ENCODE data around the gene MYO5A.

The MYO5A gene

GRCh38 chr15:52414936-52415335 is 113.7 kb downstream of the MYO5A start:
- DNase-seq, result peak; percentile 45

GRCh38 chr15:52408823-52409222 is 119.9 kb downstream of the MYO5A start:
- DNase-seq, result no peak

DNA sequence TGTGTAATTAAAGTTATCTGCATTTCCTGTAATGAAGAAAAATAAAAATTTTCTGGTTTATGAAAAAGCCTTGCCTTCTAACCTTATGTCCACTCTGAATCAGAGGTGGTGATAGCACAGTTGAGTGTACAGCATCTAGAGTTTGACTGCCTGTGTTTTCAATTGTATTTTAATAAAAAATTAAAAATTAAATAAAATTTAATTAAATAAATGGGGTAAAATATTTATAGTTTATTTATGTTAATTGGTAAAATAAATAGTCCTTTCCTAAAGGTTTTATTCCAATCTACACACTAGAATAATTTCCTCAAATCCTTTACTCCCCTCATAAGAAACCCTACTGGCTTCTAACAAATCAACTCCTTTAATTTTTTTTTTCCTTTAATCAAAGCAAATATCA is 121.3 kb downstream of the MYO5A start:
- no peak for DNase-seq

DNA sequence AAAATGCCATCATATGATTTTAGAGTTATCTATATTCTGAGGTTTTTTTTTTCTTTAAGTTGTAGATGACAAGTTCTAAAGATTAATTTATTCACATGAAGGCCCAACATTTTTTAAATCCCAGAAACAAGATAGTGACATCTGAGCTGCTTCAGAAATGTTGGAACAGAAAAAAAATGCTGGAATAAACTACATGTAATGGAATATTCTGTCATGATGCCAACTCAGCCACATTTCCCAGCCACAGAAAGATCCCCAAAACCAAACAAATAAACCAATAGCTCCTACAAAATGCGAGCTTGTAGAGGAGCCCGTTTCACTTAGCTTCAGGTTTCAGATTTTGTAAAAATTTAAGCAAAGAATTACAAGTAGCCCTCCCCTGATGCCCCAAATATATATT is 122.1 kb downstream of the MYO5A start:
- DNase-seq, result no peak

GRCh38 chr15:52405856-52406255 is 122.8 kb downstream of the MYO5A start:
- DNase-seq, result no peak

DNA sequence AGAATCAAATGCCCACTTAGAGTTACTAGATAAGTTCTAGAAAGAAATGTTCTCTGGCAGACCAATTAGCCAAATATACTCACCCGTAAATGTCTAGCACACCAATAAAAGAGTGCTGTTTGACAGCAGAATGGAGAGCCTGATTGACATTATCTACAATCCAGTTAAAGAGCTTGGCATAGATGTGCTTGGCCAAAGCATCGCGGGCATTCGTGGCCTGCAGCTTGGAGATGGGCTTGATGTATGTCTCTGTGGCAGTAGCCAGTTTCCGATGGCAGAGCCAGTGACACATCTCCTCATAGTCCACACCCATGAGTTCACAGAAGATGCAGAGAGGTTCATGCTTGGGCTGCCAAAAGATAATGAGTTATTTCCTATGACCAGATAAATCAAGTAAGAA is 131.6 kb downstream of the MYO5A start:
- no peak for DNase-seq

DNA sequence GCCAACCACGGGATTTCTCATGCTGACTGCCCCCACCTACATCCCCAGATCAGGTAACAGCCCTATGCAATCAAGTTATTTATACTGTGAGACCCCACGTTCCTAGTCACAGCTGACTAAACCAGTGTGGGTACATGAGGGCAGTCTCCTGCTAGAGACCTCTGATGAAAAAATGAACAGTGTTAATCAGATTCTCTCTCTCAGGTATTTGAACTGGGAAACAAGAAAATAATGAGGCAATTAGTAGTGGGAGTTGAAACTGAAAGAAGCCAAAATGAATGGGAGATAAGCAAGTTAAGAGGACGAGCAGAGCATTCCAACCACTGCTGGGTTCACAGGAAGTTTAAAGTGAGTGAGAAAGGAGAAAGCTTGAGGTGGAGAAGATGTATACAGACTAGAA is 134.6 kb downstream of the MYO5A start:
- DNase-seq, result no peak

GRCh38 chr15:52392008-52392687 is 136.5 kb downstream of the MYO5A start:
- DNase-seq, result no peak

DNA sequence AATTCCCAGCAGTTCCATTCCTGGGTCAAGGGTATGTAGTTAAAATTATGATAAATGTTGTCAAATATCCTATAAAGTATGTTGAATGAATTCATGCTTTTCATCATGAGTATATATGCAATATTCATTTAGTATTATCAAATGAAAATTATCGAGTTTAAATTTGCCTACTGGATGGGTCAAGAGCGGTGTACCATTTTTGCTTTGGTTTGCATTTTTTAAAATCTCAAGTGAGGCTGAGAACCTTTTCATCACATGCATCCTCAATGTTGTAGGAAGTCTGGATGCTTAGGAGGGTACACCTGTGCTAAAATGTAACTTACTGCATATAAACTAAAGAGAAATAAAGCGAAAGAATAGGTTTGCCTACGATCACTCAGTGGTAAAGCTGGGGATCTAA is 137.6 kb downstream of the MYO5A start:
- DNase-seq, result no peak

DNA sequence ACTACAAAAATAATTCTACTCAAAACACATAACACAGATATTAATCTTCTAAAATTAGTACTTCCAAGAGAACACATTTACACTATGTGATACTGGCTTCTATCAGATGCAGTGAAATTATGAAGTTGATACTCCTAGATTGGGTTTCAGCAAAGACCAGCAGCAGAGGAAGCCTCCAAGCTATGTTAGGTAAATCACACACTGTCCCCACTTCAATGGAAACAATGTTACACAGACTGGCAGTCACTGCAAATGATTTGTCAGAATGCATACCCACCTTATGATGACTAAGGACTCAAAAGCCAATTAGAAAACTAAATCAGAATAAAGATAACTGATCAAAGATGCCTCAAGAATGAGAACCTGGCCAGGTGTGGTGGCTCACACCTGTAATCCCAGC is 143.0 kb downstream of the MYO5A start:
- DNase-seq, result no peak

DNA sequence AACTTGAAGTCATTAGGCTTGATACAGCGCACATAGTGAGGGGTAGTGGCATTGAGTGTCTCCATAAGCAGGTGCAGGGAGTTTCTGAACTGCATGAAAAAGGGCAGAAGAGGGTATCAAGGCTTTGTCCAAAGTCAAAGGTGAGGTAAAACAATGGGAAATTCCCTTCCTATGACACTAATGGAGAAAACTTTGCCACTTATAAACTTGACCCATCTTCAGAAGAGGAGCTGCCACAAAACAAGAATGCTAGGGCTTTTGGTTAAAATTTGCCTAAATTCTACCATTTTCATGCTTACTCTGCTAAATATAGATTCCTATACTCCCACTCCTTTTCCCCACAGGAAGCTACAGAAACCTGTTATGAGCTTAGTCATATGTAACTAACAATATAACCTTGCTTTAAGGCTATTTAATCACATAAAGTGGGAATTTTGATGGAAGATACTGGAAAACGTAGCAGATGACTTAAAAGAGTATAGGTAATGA is 145.5 kb downstream of the MYO5A start:
- no peak for DNase-seq

DNA sequence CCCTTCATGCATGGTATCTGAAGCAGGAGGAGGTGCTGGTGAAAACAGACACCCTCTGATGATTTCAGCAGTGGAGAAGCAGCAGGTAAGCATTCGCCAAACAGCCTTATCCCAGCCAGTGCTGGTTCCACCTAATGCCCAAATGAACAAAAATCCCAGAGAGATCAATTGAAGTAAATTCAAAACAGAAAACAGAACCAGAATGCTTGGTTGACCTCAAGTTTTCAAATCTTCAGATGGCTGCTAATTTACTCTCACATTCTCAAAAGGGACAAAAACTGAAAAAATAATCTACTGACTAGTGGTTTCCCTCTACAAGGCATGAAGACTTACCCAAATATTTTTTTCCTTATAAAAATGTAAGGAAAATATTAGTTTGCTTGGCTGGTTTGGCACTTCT is 146.0 kb downstream of the MYO5A start:
- DNase-seq, result no peak

DNA sequence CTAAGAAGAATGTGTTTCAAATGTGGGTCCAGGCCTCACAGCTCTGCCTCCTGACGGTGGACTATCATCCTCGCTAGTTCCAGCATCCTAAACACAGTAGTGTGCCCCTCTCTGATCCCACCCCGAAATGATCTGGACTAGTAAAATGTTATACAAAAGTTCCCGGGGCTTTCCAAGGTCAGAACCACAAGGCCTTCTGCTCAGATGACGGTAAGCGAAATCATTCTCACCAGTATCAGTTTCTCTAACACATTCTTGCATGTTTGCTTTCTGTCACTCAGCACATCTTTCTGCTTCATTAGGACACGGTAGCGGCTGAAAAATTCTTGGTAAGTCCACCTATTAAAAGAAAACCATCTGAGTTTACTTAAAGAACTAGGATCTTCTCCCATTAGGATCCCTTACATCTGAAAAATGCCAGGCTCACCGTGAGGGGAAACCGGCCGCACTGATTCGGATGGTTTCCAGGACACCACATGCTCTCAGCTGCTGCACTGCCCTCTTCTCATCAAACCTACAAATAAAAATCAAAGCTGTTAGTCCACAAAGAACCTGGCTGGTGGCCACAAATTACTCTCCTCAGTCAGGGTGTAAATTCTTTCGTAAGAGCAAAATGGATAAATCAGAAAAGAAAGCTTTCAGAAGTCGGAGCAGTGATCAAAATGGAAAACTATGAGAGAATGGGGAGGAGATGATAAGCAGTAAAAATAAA is 149.1 kb downstream of the MYO5A start:
- no peak for DNase-seq

- DNase-seq, result no peak
Observed at GRCh38 chr15:52378746-52379394, 149.8 kb downstream of the MYO5A start.

DNA sequence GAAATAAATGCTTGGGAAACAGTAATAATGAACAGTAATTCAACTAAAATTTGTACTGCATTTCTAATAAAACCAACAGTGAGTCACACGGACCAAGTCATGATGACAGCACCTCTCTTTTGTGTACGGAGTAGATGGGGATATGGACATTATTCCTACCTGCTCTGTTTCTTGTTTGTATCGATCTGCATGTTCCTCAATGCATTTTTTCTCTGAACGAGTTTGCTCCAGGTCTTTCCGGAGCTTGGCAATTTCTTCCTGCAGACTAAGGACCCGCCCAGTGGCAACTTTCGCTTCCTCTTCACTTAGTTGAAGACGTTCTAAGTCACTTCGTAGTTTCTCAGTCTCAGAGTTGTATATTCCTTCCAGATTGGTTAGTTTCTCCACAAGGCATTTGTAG is 158.7 kb downstream of the MYO5A start:
- no peak for DNase-seq

GRCh38 chr15:52369455-52369854 is 159.2 kb downstream of the MYO5A start:
- no peak for DNase-seq

GRCh38 chr15:52369030-52369429 is 159.7 kb downstream of the MYO5A start:
- no peak for DNase-seq

GRCh38 chr15:52368402-52368801 is 160.3 kb downstream of the MYO5A start:
- DNase-seq, result no peak

DNA sequence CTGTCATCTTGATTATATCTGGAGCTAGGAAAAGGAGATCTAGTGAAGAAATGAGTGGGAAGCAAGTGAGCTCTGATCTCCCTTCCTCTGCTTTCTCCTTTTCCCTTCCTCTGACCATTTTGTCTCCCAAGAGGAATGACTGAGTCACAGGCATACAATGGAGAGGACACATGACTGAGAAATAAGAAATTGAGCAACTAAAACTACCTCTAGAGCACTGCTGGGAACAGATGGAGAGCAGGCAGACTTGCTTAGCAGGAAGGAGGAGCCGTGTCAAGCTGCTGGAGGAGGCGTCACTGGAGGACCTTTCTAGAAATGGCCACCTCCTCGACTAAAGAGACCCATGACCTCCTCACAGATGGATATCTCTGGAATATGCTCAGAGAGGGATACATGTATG is 166.2 kb downstream of the MYO5A start:
- DNase-seq, result no peak

DNA sequence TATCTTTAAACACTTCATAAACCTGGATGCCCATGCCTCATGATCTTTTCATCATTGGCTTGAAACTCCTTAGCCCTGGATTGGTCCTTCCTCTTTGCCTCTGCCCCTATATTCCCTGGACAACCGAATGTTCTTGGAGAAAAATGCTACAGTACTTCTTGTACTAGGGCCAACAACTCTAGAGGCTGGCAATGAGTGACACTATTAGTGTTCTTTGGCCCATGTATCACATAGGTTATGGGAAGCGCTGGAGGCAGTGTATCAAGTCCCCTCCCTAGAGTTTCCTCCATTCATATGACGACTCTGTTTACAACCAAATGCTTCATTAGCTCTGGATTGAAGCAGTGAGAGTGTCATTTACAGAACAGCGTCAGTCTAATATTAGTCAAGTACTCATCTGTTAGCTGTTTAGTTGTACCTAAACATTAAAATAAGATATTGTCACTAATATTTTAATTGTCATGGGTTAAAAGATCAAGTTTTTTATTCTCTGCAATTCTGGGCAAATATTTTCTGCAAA is 166.6 kb downstream of the MYO5A start:
- DNase-seq, result no peak

GRCh38 chr15:52361494-52361893 is 167.2 kb downstream of the MYO5A start:
- no peak for DNase-seq

DNA sequence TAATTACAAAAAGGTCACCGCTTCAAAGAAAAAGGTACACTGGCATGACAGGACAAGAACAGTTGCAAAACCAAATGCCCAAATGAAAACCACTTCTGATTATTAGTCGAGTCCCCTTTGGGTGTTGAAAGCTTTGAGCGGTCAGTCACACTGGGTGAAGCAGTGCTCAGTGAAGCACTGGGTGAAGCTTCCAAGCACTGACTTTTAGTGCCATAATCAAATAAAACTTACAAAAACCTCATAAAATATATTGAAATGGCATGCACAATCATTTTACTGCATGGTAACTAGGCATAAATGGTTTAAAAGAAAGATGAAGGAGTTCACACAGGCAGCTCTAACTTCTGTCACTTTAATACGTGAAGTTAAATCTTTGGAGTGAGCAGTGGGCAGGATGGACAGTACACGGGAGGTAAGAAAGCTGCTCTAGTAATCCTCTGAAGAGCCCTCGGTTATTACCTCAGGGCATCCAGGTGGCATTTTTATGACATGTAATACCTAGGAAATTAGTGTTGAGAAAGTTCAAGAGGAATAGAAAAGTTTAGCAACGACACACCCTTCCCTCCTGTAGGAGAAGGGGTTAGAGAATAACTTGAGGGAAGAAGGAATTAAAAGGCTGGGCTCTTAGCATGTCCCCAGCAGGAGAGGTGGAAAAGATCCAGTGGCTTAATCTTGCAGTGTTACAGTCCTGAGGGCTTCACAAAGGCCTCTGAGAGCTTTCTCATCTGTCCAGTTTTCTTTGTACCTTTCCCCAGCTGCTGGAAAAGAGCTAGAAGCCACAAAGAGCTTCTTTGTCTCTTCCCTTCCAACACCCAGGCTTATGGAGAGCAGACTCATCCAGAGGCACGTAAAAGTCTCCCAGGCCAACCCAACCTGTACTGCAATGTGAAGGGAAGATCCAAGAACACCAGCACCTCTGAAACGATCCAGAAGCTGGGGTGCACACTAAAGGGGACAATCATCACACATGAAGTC is 168.2 kb downstream of the MYO5A start:
- no peak for DNase-seq

DNA sequence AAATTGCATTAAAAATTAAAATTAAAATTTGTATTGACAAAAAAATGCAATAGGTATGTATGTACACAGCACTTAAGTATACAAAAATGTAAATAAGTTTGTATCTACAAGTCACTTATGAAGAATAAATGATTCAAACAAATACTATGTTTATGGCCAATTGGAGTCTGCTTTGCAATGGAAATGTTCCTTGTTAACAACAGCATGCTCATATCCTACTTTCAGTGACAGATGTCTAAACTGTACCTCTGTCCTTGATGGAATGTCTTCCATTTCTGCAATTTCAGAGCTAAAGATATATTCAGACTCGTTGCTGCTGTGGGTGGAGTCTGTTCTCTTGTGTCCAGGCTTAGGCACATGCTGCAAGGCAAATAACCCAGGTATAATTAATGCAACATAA is 169.0 kb downstream of the MYO5A start:
- DNase-seq, result no peak

All from NCI-H774 (cell line).